GM18505 (cell line): Measurements from ENCODE around the gene SHC3.

Source experiments
- ATAC-seq: cut with Tn5 transposase; IDR thresholded peaks from one replicate; pipeline ENCODE4 v1.9.1; 2021; ENCODE audit not compliant: unreplicated experiment
- POLR2A ChIP-seq: IDR thresholded peaks from 4 replicates; pipeline ENCODE4 v1.6.1; 2011; ENCODE audit warnings: borderline replicate concordance; ENCODE audit not compliant: insufficient read depth, insufficient read length; ENCODE audit errors: extremely low read depth

The SHC3 gene

GRCh38 chr9:89097219-89097618, 81.4 kb downstream of the SHC3 start:
- ATAC-seq = no peak
- TF ChIP-seq POLR2A = no peak

- no peak for ATAC-seq
- TF ChIP-seq POLR2A = no peak
Measured at GRCh38 chr9:89096807-89097206, 81.8 kb downstream of the SHC3 start.

GRCh38 chr9:89095761-89096528, 82.7 kb downstream of the SHC3 start:
- no peak for ATAC-seq
- no peak for TF ChIP-seq POLR2A

- TF ChIP-seq POLR2A = no peak
- no peak for ATAC-seq
Measured at GRCh38 chr9:89093201-89093975, 85.2 kb downstream of the SHC3 start.

DNA sequence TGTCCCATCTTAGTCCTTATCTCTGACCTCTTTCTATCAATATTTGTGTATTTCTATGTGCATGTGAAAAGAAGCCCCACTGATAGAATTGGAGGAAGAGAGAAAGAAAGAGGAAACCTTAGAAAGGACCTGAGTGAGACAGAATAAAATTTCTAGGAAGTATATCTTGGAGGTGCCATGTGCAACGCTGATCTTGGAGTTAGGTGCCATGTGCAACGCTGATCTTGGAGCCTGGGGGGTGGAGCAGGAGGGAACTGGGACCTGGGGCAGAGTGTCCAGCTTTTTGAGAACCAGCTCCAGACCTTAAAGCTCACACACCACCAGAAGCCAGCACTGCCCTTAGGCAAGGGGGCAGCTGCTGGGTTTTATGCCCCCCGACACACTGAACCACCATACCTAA, 89.4 kb downstream of the SHC3 start:
- TF ChIP-seq POLR2A = no peak
- ATAC-seq = no peak

GRCh38 chr9:89083626-89084025, 95.0 kb downstream of the SHC3 start:
- TF ChIP-seq POLR2A = no peak
- ATAC-seq = no peak

GRCh38 chr9:89080193-89080592, 98.4 kb downstream of the SHC3 start:
- no peak for ATAC-seq
- no peak for TF ChIP-seq POLR2A

DNA sequence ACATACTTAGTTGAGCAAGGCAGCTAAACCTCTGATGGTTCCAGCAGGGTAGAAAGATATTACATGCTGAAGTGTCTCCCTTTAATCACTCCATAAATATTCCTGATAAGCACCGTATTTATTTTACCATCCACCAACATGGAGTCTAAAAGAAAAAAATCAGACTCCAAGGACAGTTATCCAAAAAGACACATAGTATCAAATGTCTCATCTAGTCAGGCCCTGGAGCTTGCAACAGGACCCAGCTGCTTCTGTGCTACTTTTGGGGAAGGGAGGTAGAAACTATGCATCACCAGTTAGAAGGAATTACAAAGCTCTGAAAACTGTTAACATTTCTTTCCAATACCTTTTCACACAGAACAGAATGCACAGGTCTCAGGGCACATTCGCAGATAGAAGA, 99.2 kb downstream of the SHC3 start:
- no peak for ATAC-seq
- TF ChIP-seq POLR2A = no peak

- TF ChIP-seq POLR2A = no peak
- ATAC-seq = no peak
Measured at GRCh38 chr9:89078860-89079259, 99.8 kb downstream of the SHC3 start.

- TF ChIP-seq POLR2A = no peak
- ATAC-seq = no peak
Measured at GRCh38 chr9:89078421-89078820, 100.2 kb downstream of the SHC3 start.

DNA sequence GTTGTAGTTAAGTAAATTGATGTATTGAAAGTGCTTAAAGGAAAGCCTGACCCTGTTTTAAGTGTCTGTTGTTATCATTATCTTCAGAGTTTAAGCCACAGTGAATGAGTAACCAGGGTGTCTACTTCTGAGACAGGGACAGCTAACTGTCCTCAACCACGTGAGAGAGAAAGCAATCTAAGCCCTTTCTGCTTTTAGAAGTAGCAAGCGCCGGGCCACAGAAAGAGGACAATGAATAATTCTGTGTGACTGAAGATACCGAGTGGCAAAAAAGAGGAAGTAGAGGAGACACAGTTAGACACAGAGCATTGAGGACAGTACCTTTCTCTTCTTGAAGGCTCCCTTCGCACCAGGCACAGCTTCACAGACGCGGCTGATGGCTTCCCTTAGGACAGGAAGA, 101.1 kb downstream of the SHC3 start:
- TF ChIP-seq POLR2A = no peak
- no peak for ATAC-seq

GRCh38 chr9:89073397-89073796, 105.2 kb downstream of the SHC3 start:
- no peak for ATAC-seq
- TF ChIP-seq POLR2A = no peak

GRCh38 chr9:89071591-89071990, 107.0 kb downstream of the SHC3 start:
- no peak for ATAC-seq
- TF ChIP-seq POLR2A = no peak

DNA sequence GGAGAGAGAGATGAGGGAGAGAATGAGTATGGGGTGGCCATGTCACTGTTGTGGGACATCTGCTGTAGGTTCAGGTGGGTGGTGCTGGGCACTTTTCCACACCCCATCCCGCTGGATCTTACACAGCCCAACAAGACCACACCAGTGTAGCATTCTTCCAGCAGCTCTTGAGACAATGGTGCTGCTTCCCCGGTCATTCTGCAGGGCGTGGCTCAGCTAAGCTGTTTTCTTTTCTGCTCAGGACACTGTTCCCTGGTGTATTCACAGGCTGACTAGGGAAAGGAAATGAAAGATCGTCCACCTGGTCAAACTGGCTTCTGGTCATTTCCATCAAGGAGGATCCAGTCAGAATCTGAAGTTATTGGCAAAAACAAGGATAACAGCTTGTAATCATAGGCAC, 111.8 kb downstream of the SHC3 start:
- ATAC-seq = no peak
- no peak for TF ChIP-seq POLR2A
